ENCODE measurements around the gene UGT1A4. TPM values are rescaled to one million over a fixed set of nuclear protein-coding genes. Genes with fewer than 3 reads are reported as not detected.

The UGT1A4 gene
- total and polyA plus RNA-seq, 9 of the 15 experiments (the other 6 are each of a cell fraction or from before 2014, with no cell fraction given): not detected

DNA sequence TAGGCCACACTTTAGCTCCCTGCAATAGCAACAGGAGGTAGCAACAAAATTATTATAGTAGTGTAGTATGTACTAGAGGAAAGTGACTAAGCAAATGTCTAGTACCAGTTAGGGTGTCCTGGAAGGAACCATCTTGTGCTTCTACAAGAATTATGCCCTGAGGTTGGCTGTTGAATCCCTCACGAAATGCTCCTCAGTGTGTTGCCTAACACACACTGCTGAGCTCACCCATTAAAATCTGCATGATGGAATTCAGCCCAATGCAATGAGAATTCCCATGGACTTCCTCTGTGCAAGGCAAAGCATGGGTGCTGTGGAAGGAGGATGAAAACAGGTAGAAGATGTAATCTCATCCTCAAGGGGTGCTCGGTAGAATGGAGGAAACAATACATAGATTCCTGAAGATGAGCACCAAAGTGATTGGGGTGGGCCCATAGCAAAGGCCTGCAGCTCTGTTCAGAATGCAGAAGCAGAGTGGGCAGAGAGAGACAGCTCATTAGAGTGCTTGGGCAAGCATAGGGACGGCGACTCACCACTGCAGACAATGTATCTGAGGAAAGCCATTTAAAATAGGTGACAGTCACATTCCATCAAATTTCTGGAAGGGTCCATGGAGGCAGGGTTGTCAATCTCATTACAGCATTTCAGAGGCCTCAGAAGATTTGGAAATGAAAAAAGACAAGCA, 38.0 kb upstream of the UGT1A4 start (continued):
- TF ChIP-seq, protein P1, sequence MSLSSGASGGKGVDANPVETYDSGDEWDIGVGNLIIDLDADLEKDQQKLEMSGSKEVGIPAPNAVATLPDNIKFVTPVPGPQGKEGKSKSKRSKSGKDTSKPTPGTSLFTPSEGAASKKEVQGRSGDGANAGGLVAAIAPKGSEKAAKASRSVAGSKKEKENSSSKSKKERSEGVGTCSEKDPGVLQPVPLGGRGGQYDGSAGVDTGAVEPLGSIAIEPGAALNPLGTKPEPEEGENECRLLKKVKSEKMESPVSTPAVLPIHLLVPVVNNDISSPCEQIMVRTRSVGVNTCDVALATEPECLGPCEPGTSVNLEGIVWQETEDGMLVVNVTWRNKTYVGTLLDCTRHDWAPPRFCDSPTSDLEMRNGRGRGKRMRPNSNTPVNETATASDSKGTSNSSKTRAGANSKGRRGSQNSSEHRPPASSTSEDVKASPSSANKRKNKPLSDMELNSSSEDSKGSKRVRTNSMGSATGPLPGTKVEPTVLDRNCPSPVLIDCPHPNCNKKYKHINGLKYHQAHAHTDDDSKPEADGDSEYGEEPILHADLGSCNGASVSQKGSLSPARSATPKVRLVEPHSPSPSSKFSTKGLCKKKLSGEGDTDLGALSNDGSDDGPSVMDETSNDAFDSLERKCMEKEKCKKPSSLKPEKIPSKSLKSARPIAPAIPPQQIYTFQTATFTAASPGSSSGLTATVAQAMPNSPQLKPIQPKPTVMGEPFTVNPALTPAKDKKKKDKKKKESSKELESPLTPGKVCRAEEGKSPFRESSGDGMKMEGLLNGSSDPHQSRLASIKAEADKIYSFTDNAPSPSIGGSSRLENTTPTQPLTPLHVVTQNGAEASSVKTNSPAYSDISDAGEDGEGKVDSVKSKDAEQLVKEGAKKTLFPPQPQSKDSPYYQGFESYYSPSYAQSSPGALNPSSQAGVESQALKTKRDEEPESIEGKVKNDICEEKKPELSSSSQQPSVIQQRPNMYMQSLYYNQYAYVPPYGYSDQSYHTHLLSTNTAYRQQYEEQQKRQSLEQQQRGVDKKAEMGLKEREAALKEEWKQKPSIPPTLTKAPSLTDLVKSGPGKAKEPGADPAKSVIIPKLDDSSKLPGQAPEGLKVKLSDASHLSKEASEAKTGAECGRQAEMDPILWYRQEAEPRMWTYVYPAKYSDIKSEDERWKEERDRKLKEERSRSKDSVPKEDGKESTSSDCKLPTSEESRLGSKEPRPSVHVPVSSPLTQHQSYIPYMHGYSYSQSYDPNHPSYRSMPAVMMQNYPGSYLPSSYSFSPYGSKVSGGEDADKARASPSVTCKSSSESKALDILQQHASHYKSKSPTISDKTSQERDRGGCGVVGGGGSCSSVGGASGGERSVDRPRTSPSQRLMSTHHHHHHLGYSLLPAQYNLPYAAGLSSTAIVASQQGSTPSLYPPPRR (CRISPR knock-in tag; IDR thresholded peaks at IDR 0.05; ENCODE audit: borderline replicate concordance): no peak
- no peak for TF ChIP-seq BCOR (IDR thresholded peaks at IDR 0.05)
- no peak for TF ChIP-seq MYC (IDR thresholded peaks at IDR 0.05; ENCODE audit: low read depth, low read length)
- no peak for TF ChIP-seq MYC (CRISPR knock-in tag; IDR thresholded peaks at IDR 0.05; ENCODE audit: borderline replicate concordance, low read depth)

DNA sequence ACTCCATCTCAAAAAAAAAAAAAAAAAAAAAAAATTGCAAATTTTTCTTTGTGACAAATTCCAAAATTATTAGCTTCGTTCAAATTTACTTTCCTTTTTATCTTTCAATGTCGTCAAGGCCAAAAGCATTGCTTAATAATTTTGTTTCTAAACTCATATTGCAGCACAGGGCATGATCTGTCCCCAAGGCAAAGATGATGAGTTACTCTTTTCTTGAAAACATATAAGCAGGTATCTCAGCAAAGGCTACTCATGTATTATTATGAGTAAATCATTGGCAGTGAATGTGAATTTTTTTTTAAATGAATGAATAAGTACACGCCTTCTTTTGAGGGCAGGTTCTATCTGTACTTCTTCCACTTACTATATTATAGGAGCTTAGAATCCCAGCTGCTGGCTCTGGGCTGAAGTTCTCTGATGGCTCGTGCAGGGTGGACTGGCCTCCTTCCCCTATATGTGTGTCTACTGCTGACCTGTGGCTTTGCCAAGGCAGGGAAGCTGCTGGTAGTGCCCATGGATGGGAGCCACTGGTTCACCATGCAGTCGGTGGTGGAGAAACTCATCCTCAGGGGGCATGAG, 36.9 kb upstream of the UGT1A4 start, which contains the start of gene UGT1A7:
Gene UGT1A7 (plus strand): TSS at position 381 of the 579 bp plus-strand sequence. CDS start 37 bp downstream, at position 418.
- Histone ChIP-seq H3K27me3 (ENCODE audit: control insufficient read depth in 2 of 2, insufficient read depth in 2 of 2, low read length in 2 of 2) (no peaks in the 10 kb centered on the region), H3K9ac (ENCODE audit: insufficient read depth in 1 of 2, low read depth in 2 of 2, low read length in 2 of 2) (no peak within 1 kb of the TSS), H3K9me1 (ENCODE audit: control insufficient read depth, insufficient read depth, low read length) (no peaks in the 10 kb centered on the region), H3K4me2 (ENCODE audit: insufficient read depth, low read length) (no peak within 1 kb of the TSS), H3K4me1 (replicated peaks in 1 of 2; ENCODE audit: control insufficient read depth in 2 of 2, insufficient read depth in 2 of 2, low read length in 2 of 2) (no peaks in the 10 kb centered on the region), H3K27ac (ENCODE audit: extremely low read depth, low read depth, low read length) (no peak within 1 kb of the TSS), H3K36me3 (ENCODE audit: control insufficient read depth, insufficient read depth, low read length) (no peaks in the 10 kb centered on the region), H2AFZ (ENCODE audit: low read depth, low read length) (no peak within 1 kb of the TSS), H3K9me3 (replicated peaks; ENCODE audit: control insufficient read depth, insufficient read depth, low read depth, low read length) (no peaks in the 10 kb centered on the region), H3K79me2 (ENCODE audit: control insufficient read depth, insufficient read depth, low read length) (no peaks in the 10 kb centered on the region), H3K4me3 (no peak within 1 kb of the TSS), H4K20me1 (replicated peaks; ENCODE audit: control insufficient read depth, insufficient read depth, low read length) (no peaks in the 10 kb centered on the region)
- in situ Hi-C loops (cut with MboI) (no loop called here), intact Hi-C loops (cut with micrococcal nuclease) (no loop called here)
- 6% methylated on average over 5 of the region's 5 CpGs for WGBS (ENCODE audit: insufficient coverage, low coverage, missing lambda C conversion rate)
- no peak for TF ChIP-seq NEUROD1 (IDR thresholded peaks at IDR 0.05; ENCODE audit: borderline replicate concordance, low read depth, low read length, partially characterized antibody)
- DNase-seq (ENCODE audit: extremely low read depth in 1 of 4, low spot score in 3 of 4) (no peak), FAIRE-seq (no peak), ATAC-seq (no peak)
- CTCF ChIA-PET (ENCODE audit: low intra/inter-chr PET ratio): no interaction called here
- BruUV-seq (replicated peaks): no TSS peak
- POLR2A ChIA-PET: no interaction called here

Measured in K562 (cell line).